HCT116 (cell line): Measurements from ENCODE around the gene PCDHGA11. TPM values are rescaled to one million over a fixed set of nuclear protein-coding genes. Genes with fewer than 3 reads are reported as not detected.
"Not testable (repeated sequence)": the region's sequence is repeated elsewhere in the genome, so short reads cannot be mapped to it uniquely, and the experiment has no call there.

Source experiments
- ATAC-seq: fragments of 200-7000 bp; cut with Tn5 transposase; 2 replicates; pipeline ENCODE4 v1.9.1; 2020; ENCODE audit warnings: mild to moderate bottlenecking, moderate library complexity
- BruUV-seq: library from RNA; stranded (reverse); fragments of 400-500 nt; replicated peaks from 2 replicates; lab custom pipeline; 2021; lab: Mats Ljungman, UMichigan
- CTCF ChIA-PET: fragments of 300-600 bp; sonication (Branson Sonifier 250); formaldehyde crosslinking; loops from one replicate; lab custom pipeline; 2021; ENCODE audit warnings: antibody characterized with exemption; lab: Charles Lee
- POLR2A ChIA-PET: fragments of 300-600, 350-600 bp; sonication (Branson Sonifier 250); formaldehyde crosslinking; loops from one replicate; lab custom pipeline; 2021; ENCODE audit warnings: antibody characterized with exemption; lab: Charles Lee
- RAD21 ChIA-PET, 2 experiments: fragments of 300-600 bp; sonication (Branson Sonifier 250); formaldehyde crosslinking; loops; one replicate each; lab custom pipeline; 2023; ENCODE audit warnings: low total read pairs in 2 of 2; ENCODE audit not compliant: uncharacterized antibody in 2 of 2, unreplicated experiment in 2 of 2, low non-redundant PET in 1 of 2; lab: Charles Lee
- DNase-seq: peaks from one replicate; pipeline ENCODE4 v3.0.0-alpha.2; 2010; ENCODE audit warnings: low read depth, low spot score
- H2AFZ ChIP-seq: fragments of 200-600 bp; shearing (Covaris generic), sonication (generic); 2 replicates; pipeline ENCODE4 v1.6.1; 2017; ENCODE audit warnings: low read depth, mixed run types, mixed read lengths, antibody characterized with exemption, low read length; ENCODE audit not compliant: poor library complexity, severe bottlenecking
- H3K27ac ChIP-seq: 2 replicates; pipeline ENCODE4 v1.5.1; 2012; ENCODE audit warnings: low read depth, low read length
- H3K27me3 ChIP-seq: fragments of 200-600 bp; sonication (generic); 2 replicates; pipeline ENCODE4 v1.6.1; 2016; ENCODE audit warnings: mixed run types, low read length, mixed read lengths; ENCODE audit not compliant: insufficient read depth
- H3K36me3 ChIP-seq, 2 experiments: fragments of 200-500 bp in 1 of 2; fragments of 200-600 bp in 1 of 2; sonication (Bioruptor generic) in 1 of 2; sonication (generic) in 1 of 2; 2 replicates each; pipeline versions ENCODE4 v1.5.1 to v1.6.1; 2014 to 2016; ENCODE audit warnings: low read length in 2 of 2, inconsistent platforms in 1 of 2, mixed read lengths in 1 of 2, mixed run types in 1 of 2; ENCODE audit not compliant: insufficient read depth in 2 of 2, control insufficient read depth in 1 of 2
- H3K4me1 ChIP-seq, 2 experiments: fragments of 200-600 bp in 1 of 2; sonication (generic) in 1 of 2; 2 replicates each; pipeline versions ENCODE4 v1.5.1 to v1.6.1; 2012 to 2017; ENCODE audit warnings: low read length in 2 of 2, inconsistent platforms in 1 of 2, mild to moderate bottlenecking in 1 of 2, mixed read lengths in 1 of 2, mixed run types in 1 of 2, moderate library complexity in 1 of 2; ENCODE audit not compliant: insufficient read depth in 2 of 2, control insufficient read depth in 1 of 2
- H3K4me2 ChIP-seq: fragments of 200-600 bp; sonication (generic); 2 replicates; pipeline ENCODE4 v1.6.1; 2017; ENCODE audit warnings: mixed run types, low read length, mixed read lengths
- H3K4me3 ChIP-seq, 2 experiments: fragments of 200-600 bp in 1 of 2; sonication (generic) in 1 of 2; replicated peaks in 1 of 2; 2 replicates each; pipeline ENCODE4 v1.5.1; 2011 to 2016; ENCODE audit warnings: low read length in 2 of 2, control low read depth in 1 of 2, low read depth in 1 of 2, mild to moderate bottlenecking in 1 of 2, mixed read lengths in 1 of 2, mixed run types in 1 of 2
- H3K79me2 ChIP-seq: fragments of 200-600 bp; sonication (generic); 2 replicates; pipeline ENCODE4 v1.6.1; 2017; ENCODE audit warnings: mild to moderate bottlenecking, mixed run types, low read length, moderate library complexity, mixed read lengths; ENCODE audit not compliant: insufficient read depth
- H3K9ac ChIP-seq: fragments of 200-600 bp; sonication (generic); 2 replicates; pipeline ENCODE4 v1.6.1; 2016; ENCODE audit warnings: low read length, mixed read lengths
- H3K9me2 ChIP-seq: fragments of 200-600 bp; sonication (generic), shearing (Covaris generic); 2 replicates; pipeline ENCODE4 v1.6.1; 2017; ENCODE audit warnings: mixed run types, mild to moderate bottlenecking, moderate library complexity; ENCODE audit not compliant: insufficient read depth
- H3K9me3 ChIP-seq, 2 experiments: fragments of 200-500 bp in 1 of 2; fragments of 200-600 bp in 1 of 2; sonication (Bioruptor generic) in 1 of 2; sonication (generic) in 1 of 2; 2 replicates each; pipeline ENCODE4 v1.6.1; 2014 to 2017; ENCODE audit warnings: low read length in 2 of 2, mixed read lengths in 2 of 2, inconsistent platforms in 1 of 2, low read depth in 1 of 2, mild to moderate bottlenecking in 1 of 2, mixed run types in 1 of 2, moderate library complexity in 1 of 2; ENCODE audit not compliant: control insufficient read depth in 1 of 2, insufficient read depth in 1 of 2
- H4K20me1 ChIP-seq: fragments of 200-600 bp; sonication (generic), shearing (Covaris generic); 2 replicates; pipeline ENCODE4 v1.6.1; 2017; ENCODE audit warnings: mixed run types, mild to moderate bottlenecking, moderate library complexity; ENCODE audit not compliant: insufficient read depth
- POLR2A ChIP-seq: IDR thresholded peaks from 2 replicates; pipeline ENCODE4 v1.7.0; 2011; ENCODE audit warnings: borderline replicate concordance; ENCODE audit not compliant: insufficient read depth, insufficient read length; ENCODE audit errors: extremely low read depth
- POLR2AphosphoS5 ChIP-seq: IDR thresholded peaks from 2 replicates; pipeline ENCODE4 v1.6.1; 2011; ENCODE audit warnings: mild to moderate bottlenecking, low read depth, low read length, moderate library complexity
- intact Hi-C: fragments of 100-400 bp; cut with micrococcal nuclease; formaldehyde crosslinking; loops from 2 replicates; pipeline ENCODE4 v1.10.0; 2022
- total RNA-seq: library from RNA; stranded (reverse); gene quantifications from one replicate; pipeline ENCODE4 v1.2.1, GENCODE V29; 2021; ENCODE audit not compliant: unreplicated experiment

Gene PCDHGA11
- total RNA-seq, 1 experiment from 2014 or later: 0.39 TPM

DNA sequence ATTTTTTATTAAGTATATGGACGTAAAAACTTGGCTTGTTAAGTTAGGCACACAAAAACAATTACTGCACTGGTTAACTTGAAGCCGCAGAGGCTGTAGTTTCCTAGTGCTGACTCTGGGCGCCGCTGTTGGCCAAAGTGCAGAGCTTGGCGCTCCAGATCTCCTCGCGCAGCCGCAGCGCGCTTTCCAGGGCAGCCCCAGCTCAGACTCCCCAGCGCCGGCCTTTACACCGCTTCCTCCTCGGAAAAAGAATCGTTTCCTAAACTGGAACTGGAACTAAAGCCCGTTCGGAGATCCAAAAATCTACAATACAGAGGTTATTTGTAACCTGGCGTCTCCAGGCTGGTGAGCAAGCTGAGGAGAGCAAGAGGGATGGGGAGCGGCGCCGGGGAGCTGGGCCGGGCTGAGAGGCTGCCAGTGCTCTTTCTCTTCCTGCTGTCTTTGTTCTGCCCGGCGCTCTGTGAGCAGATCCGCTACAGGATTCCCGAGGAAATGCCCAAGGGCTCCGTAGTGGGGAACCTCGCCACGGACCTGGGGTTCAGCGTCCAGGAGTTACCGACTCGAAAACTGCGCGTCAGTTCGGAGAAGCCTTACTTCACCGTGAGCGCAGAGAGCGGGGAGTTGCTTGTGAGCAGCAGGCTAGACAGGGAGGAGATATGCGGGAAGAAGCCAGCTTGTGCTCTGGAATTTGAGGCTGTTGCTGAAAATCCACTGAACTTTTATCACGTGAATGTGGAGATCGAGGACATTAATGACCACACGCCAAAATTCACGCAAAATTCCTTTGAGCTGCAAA, 22.9 kb upstream of the PCDHGA11 start, which contains the start of gene PCDHGB5:
TSS of gene PCDHGB5 (plus strand) at position 192 of the 796 bp plus-strand sequence. CDS start at position 373, 181 bp downstream.
- POLR2A ChIA-PET, DNase-seq, ATAC-seq, H3K9ac ChIP-seq, H3K4me1 ChIP-seq, BruUV-seq, intact Hi-C loops, H2AFZ ChIP-seq, H3K4me3 ChIP-seq, H3K79me2 ChIP-seq, H3K9me2 ChIP-seq, H3K27ac ChIP-seq, H3K9me3 ChIP-seq, H3K27me3 ChIP-seq, H4K20me1 ChIP-seq, H3K36me3 ChIP-seq, H3K4me2 ChIP-seq, RAD21 ChIA-PET: not testable (repeated sequence)
- CTCF ChIA-PET: interaction anchor here (1.3 kb wide), 1 partner anchor 15 kb away, joined by 4 read pairs; the partner anchor contains the start of gene PCDHGA10

DNA sequence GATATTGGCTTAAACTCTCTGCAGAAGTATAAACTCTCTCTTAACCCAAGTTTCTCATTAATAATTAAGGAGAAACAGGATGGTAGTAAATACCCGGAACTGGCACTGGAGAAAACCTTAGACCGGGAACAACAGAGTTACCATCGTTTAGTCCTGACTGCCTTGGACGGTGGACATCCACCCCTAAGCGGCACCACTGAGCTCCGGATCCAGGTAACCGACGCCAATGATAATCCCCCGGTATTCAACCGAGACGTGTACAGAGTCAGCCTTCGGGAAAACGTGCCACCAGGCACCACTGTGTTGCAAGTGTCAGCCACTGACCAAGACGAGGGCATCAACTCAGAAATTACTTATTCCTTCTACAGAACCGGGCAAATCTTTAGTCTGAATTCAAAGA, 22.2 kb upstream of the PCDHGA11 start:
- H3K4me2 ChIP-seq: no peak overlapping the region

More for the DNA sequence above, 22.2 kb upstream of the PCDHGA11 start:
- POLR2A ChIA-PET: no interaction called here
- H4K20me1 ChIP-seq: no peaks in the 10 kb centered on the region
- no peak overlapping the region for H3K9ac ChIP-seq
- no peak for TF ChIP-seq POLR2AphosphoS5
- TF ChIP-seq POLR2A: no peak
- no peak overlapping the region for H2AFZ ChIP-seq
- no peaks in the 10 kb centered on the region for H3K79me2 ChIP-seq
- CTCF ChIA-PET: no interaction called here
- no peaks in the 10 kb centered on the region; a peak in 1 of 4 replicates for H3K9me3 ChIP-seq
- H3K4me3 ChIP-seq: no peak overlapping the region
- no TSS peak for BruUV-seq
- RAD21 ChIA-PET: no interaction called here
- H3K27ac ChIP-seq: no peak overlapping the region
- no peaks in the 10 kb centered on the region for H3K9me2 ChIP-seq
- no peaks in the 10 kb centered on the region for H3K36me3 ChIP-seq
- intact Hi-C loops: no loop called here
- no peaks in the 10 kb centered on the region for H3K27me3 ChIP-seq
- ATAC-seq (no peak), DNase-seq (no peak)
- no peaks in the 10 kb centered on the region for H3K4me1 ChIP-seq
